22Rv1 (cell line): Measurements from ENCODE around the gene ZNF750.

Experiments used
- H3K27ac ChIP-seq: fragments of 450-650 bp; 2 replicates; pipeline ENCODE4 v1.5.1; 2017
- ZFX ChIP-seq: fragments of 450-650 bp; IDR thresholded peaks from 2 replicates; pipeline ENCODE4 v1.6.1; 2017; ENCODE audit warnings: antibody characterized with exemption, borderline replicate concordance
- TF ChIP-seq, protein P1 (sequence below): fragments of 450-650 bp; IDR thresholded peaks from 2 replicates; pipeline ENCODE4 v1.5.1; 2017; ENCODE audit warnings: mild to moderate bottlenecking

The ZNF750 gene

DNA sequence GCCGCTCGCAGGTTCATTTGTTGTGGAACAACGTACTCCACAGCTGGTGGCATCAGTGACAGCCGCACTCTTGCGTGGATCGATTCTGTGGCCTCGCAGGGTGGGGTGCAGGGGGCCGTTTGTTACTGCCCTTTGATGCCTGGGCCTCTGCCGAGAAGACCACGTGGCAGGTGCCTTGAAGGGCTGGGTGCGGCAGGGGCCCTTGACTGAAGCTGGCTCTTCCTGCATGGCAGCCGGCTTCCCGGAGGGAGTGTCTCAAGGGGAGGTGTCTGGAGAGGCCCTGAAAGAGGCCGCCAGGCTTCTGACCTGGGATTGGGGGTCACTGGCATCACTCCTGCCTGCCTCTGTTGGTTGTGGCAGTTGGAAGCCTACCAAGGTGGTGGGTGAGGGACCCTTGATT, 44.2 kb downstream of the ZNF750 start:
- H3K27ac ChIP-seq = no peak overlapping the region
- no peak for TF ChIP-seq ZFX
- TF ChIP-seq, protein P1, sequence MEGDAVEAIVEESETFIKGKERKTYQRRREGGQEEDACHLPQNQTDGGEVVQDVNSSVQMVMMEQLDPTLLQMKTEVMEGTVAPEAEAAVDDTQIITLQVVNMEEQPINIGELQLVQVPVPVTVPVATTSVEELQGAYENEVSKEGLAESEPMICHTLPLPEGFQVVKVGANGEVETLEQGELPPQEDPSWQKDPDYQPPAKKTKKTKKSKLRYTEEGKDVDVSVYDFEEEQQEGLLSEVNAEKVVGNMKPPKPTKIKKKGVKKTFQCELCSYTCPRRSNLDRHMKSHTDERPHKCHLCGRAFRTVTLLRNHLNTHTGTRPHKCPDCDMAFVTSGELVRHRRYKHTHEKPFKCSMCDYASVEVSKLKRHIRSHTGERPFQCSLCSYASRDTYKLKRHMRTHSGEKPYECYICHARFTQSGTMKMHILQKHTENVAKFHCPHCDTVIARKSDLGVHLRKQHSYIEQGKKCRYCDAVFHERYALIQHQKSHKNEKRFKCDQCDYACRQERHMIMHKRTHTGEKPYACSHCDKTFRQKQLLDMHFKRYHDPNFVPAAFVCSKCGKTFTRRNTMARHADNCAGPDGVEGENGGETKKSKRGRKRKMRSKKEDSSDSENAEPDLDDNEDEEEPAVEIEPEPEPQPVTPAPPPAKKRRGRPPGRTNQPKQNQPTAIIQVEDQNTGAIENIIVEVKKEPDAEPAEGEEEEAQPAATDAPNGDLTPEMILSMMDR = no peak

DNA sequence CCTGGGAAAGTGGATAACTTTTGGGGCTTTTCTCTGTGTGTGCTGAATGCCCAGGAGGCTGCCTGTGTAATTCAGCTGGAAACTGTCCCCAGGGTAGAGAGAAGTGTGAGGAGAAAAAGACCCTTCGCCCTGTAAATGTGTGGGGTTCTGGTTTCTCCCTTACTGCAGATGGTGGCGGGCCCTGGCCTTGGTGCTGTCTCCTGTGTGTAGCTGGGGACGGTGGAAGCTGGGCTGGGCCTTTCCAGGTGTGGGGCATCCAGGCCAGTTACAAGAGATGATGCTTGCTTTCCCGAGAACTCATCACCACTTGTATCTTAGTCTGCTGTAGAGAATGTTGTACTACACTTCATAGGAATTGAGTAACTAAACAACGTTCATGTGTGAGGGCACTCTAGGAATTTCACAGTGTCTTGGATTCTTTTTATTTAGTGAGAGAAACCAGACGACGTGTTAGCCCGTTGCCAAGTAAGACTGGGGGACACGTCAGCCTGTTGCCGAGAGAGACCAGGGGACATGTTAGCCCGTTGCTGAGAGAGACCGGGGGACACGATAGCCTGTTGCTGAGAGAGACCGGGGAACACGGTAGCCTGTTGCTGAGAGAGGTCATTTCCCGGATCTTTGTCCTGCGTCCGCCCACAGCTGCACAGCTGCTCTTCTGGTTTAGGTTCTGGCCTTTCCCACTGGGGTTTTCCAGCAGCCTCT, 44.9 kb downstream of the ZNF750 start:
- TF ChIP-seq, protein P1 = no peak
- TF ChIP-seq ZFX = no peak
- H3K27ac ChIP-seq = no peak overlapping the region

DNA sequence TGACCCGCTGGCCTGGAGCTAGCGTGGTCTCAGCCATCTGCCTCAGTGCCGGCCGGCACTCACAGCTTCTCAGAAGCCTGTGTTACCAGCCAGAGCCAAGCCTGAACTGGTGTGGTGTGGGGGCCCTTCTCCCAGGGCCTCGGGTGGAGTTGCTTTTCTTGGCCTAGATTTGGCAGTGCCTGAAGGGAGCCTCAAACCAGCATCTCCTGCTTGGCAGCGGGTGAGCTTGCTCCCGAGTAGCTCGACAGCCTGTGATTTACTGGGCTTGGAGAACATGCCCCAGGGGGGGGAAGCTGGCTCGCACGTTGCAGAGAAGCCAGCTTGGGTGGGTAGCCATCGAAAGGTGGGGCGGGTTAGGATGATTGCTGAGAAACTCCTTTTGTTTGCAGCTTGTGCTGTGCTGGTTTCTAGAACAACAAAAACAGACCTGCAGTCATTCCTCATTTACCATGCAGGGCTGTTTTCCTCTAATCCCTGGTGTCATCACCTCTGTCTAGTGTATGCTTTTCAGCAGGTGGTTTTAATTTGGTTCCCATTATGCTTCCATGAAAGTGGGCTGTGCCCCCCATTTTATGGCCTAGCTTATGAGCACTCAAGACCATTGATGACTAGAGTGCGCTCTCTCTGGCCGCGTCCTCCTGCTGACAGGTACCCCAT, 45.7 kb downstream of the ZNF750 start:
- H3K27ac ChIP-seq = no peak overlapping the region
- TF ChIP-seq ZFX = no peak
- TF ChIP-seq, protein P1 = no peak

DNA sequence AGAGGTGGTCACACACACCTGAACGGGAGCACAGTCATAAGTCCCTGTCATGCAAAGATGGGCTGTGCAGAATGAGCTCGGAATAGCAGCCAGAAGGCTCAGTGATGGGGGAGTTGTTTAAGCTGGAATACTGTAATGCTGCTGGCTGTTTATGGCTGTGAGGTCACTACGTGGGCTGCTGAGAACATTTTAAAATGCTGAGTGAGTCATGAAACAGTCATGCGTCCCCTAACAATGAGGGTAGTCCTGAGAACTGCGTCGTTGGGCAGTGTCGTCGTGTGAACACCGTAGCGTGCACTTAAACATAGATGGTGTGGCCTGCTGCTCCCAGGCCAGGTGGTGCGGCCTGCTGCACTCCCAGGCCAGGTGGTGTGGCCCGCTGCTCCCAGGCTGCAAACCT, 48.3 kb downstream of the ZNF750 start:
- no peak for TF ChIP-seq ZFX
- TF ChIP-seq, protein P1 = no peak
- H3K27ac ChIP-seq = no peak overlapping the region

DNA sequence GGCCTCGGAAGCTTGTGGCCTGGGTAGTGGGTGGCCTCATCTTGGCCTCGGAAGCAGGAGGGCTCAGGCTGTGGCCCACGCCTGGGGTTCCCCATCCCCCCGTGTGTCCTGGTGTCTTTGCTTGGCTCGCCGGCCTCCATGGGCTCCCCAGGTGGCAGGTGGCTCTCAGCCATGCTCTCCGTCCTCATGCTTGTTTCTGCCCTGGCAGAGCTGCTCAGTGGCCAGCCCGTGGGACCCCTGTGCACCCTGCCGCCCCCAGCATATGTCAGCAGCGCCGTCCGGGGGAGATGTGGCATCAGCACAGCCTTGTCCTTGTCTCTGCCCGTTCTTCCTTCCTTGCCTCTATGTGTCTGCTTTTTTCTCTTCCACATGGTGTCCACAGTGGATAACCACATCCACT, 49.4 kb downstream of the ZNF750 start:
- TF ChIP-seq ZFX = no peak
- TF ChIP-seq, protein P1 = no peak
- H3K27ac ChIP-seq = no peak overlapping the region

DNA sequence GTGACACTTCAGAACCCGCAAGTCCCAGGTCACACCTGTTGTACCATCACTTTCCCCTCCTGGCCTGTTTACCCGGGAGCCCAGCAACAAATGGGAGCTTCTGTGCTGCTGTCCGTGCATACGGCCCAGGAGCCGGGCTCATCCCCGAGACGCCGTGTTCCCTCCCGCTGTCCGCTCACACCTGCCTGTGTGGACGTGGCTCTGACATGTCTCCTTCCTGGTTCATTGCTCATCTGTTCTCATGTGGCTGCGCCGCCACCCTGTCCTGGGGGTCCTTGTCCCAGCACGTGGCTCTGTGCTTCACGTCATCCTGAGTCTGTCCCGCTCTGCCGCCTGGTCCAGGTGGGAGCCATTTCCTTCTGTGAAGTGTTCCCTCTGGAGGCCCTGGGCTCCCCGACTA, 50.0 kb downstream of the ZNF750 start:
- TF ChIP-seq, protein P1 = no peak
- no peak overlapping the region for H3K27ac ChIP-seq

DNA sequence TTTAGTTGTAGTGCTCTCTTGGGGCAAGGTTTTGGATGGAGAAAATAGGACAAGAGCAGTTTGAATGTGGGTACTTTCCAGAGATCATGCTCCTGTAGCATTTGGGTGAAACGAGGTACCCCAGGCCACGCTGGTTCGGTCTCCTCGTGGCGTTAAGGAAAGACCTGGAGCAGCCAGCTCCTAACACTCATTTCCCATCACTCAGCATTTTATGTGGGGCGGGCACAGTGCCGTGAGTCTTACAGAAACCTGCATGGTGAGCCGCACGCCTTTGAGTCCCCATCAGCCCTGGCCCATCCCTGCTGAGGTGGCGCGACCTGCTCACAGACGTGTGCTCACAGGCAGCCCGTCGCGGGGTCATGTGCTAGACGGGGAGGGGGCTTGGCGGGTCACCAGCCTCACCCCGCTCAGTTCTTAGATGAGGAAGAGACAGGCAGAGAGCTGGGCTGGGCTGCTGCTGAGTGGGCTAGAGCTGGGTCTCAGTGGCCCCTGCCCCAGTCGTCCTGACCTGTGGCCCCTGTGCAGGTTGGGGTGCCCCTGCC, 50.7 kb downstream of the ZNF750 start:
- no peak overlapping the region for H3K27ac ChIP-seq
- TF ChIP-seq, protein P1 = no peak
- no peak for TF ChIP-seq ZFX
